Measurements from ENCODE around the gene ATP10B.

ATP10B gene

GRCh38 chr5:160657622-160658458, 194.2 kb downstream of the ATP10B start:
- Histone ChIP-seq H3K4me1 (ENCODE audit: control insufficient read depth in 2 of 2, insufficient read depth in 1 of 2, low read depth in 1 of 2, low read length in 2 of 2) (no peaks in the 10 kb centered on the region), H3K27ac (replicated peaks; ENCODE audit: low read length) (no peak overlapping the region)
- WGBS, 2 donors (ENCODE audit: extremely low coverage in 2 of 2, insufficient read length in 2 of 2, insufficient replicate concordance in 1 of 2) = no CpG with 5 or more reads among the region's 5 CpGs

GRCh38 chr5:160657068-160657507, 194.9 kb downstream of the ATP10B start:
- H2AK5ac ChIP-seq (ENCODE audit: low read depth, low read length) = no peak overlapping the region
- H3K23ac ChIP-seq (ENCODE audit: low read depth, low read length, poor library complexity) = no peak overlapping the region
- no peak overlapping the region for H2BK15ac ChIP-seq (ENCODE audit: low read length)

More at GRCh38 chr5:160657622-160658458, 194.2 kb downstream of the ATP10B start:
- Histone ChIP-seq H4K91ac (ENCODE audit: low read depth, low read length, poor library complexity) (no peak overlapping the region), H2BK12ac (ENCODE audit: low read length) (no peak overlapping the region), H3K4me3 (ENCODE audit: low read length in 2 of 2) (no peak overlapping the region), H3K23ac (ENCODE audit: low read depth, low read length, poor library complexity) (no peak overlapping the region), H4K8ac (ENCODE audit: low read depth, low read length) (no peak overlapping the region), H2BK120ac (ENCODE audit: low read depth, low read length) (no peak overlapping the region), H2BK15ac (ENCODE audit: low read length) (no peak overlapping the region), H3K36me3 (replicated peaks in 1 of 2; ENCODE audit: control insufficient read depth in 2 of 2, insufficient read depth in 2 of 2, low read length in 2 of 2) (no peaks in the 10 kb centered on the region), H3K4me2 (ENCODE audit: insufficient read depth, low read length, poor library complexity, severe bottlenecking) (no peak overlapping the region), H3K18ac (ENCODE audit: low read length) (no peak overlapping the region), H3K79me1 (ENCODE audit: low read depth, low read length) (no peaks in the 10 kb centered on the region), H3K9ac (ENCODE audit: low read depth, low read length, poor library complexity) (no peak overlapping the region), H3K27me3 (ENCODE audit: control insufficient read depth in 3 of 3, insufficient read depth in 3 of 3, low read depth in 1 of 3, low read length in 3 of 3) (no peaks in the 10 kb centered on the region), H3K9me3 (replicated peaks in 1 of 2; ENCODE audit: control insufficient read depth in 2 of 2, insufficient read depth in 1 of 2, low read depth in 1 of 2, low read length in 2 of 2) (no peaks in the 10 kb centered on the region), H2AFZ (ENCODE audit: low read length) (no peak overlapping the region), H3K14ac (ENCODE audit: low read length) (no peak overlapping the region), H2BK5ac (ENCODE audit: low read length) (no peak overlapping the region), H3K4ac (ENCODE audit: low read length) (no peak overlapping the region), H2AK5ac (ENCODE audit: low read depth, low read length) (no peak overlapping the region)
- no peak for DNase-seq (ENCODE audit: low spot score)

GRCh38 chr5:160655717-160656116, 196.3 kb downstream of the ATP10B start:
- Histone ChIP-seq H2BK15ac (ENCODE audit: low read length) (no peak overlapping the region), H2BK5ac (ENCODE audit: low read length) (no peak overlapping the region), H3K9ac (ENCODE audit: low read depth, low read length, poor library complexity) (no peak overlapping the region), H3K18ac (ENCODE audit: low read length) (no peak overlapping the region), H4K91ac (ENCODE audit: low read depth, low read length, poor library complexity) (no peak overlapping the region), H3K4ac (ENCODE audit: low read length) (no peak overlapping the region), H2AK5ac (ENCODE audit: low read depth, low read length) (no peak overlapping the region), H3K79me1 (ENCODE audit: low read depth, low read length) (no peaks in the 10 kb centered on the region), H3K4me3 (ENCODE audit: low read length in 2 of 2) (no peak overlapping the region), H3K27ac (replicated peaks; ENCODE audit: low read length) (no peak overlapping the region), H3K4me2 (ENCODE audit: insufficient read depth, low read length, poor library complexity, severe bottlenecking) (no peak overlapping the region), H3K23ac (ENCODE audit: low read depth, low read length, poor library complexity) (no peak overlapping the region), H3K27me3 (ENCODE audit: control insufficient read depth in 3 of 3, insufficient read depth in 3 of 3, low read depth in 1 of 3, low read length in 3 of 3) (no peaks in the 10 kb centered on the region), H4K8ac (ENCODE audit: low read depth, low read length) (no peak overlapping the region), H3K14ac (ENCODE audit: low read length) (no peak overlapping the region), H3K9me3 (replicated peaks in 1 of 2; ENCODE audit: control insufficient read depth in 2 of 2, insufficient read depth in 1 of 2, low read depth in 1 of 2, low read length in 2 of 2) (no peaks in the 10 kb centered on the region), H2BK12ac (ENCODE audit: low read length) (no peak overlapping the region), H2AFZ (ENCODE audit: low read length) (no peak overlapping the region), H2BK120ac (ENCODE audit: low read depth, low read length) (no peak overlapping the region), H3K4me1 (ENCODE audit: control insufficient read depth in 2 of 2, insufficient read depth in 1 of 2, low read depth in 1 of 2, low read length in 2 of 2) (no peaks in the 10 kb centered on the region), H3K36me3 (replicated peaks in 1 of 2; ENCODE audit: control insufficient read depth in 2 of 2, insufficient read depth in 2 of 2, low read length in 2 of 2) (no peaks in the 10 kb centered on the region)
- WGBS, 2 donors (ENCODE audit: extremely low coverage in 2 of 2, insufficient read length in 2 of 2, insufficient replicate concordance in 1 of 2) = no CpG with 5 or more reads among the region's 8 CpGs
- DNase-seq (ENCODE audit: low spot score) = no peak

More at GRCh38 chr5:160657068-160657507, 194.9 kb downstream of the ATP10B start:
- Histone ChIP-seq H3K27me3 (ENCODE audit: control insufficient read depth in 3 of 3, insufficient read depth in 3 of 3, low read depth in 1 of 3, low read length in 3 of 3) (no peaks in the 10 kb centered on the region), H3K36me3 (replicated peaks in 1 of 2; ENCODE audit: control insufficient read depth in 2 of 2, insufficient read depth in 2 of 2, low read length in 2 of 2) (no peaks in the 10 kb centered on the region), H3K4me3 (ENCODE audit: low read length in 2 of 2) (no peak overlapping the region), H3K14ac (ENCODE audit: low read length) (no peak overlapping the region), H4K8ac (ENCODE audit: low read depth, low read length) (no peak overlapping the region), H3K9me3 (replicated peaks in 1 of 2; ENCODE audit: control insufficient read depth in 2 of 2, insufficient read depth in 1 of 2, low read depth in 1 of 2, low read length in 2 of 2) (no peaks in the 10 kb centered on the region), H3K27ac (replicated peaks; ENCODE audit: low read length) (no peak overlapping the region), H3K79me1 (ENCODE audit: low read depth, low read length) (no peaks in the 10 kb centered on the region), H2BK5ac (ENCODE audit: low read length) (no peak overlapping the region), H3K4me1 (ENCODE audit: control insufficient read depth in 2 of 2, insufficient read depth in 1 of 2, low read depth in 1 of 2, low read length in 2 of 2) (no peaks in the 10 kb centered on the region), H3K18ac (ENCODE audit: low read length) (no peak overlapping the region), H3K4me2 (ENCODE audit: insufficient read depth, low read length, poor library complexity, severe bottlenecking) (no peak overlapping the region), H3K4ac (ENCODE audit: low read length) (no peak overlapping the region), H2AFZ (ENCODE audit: low read length) (no peak overlapping the region), H4K91ac (ENCODE audit: low read depth, low read length, poor library complexity) (no peak overlapping the region), H2BK120ac (ENCODE audit: low read depth, low read length) (no peak overlapping the region), H2BK12ac (ENCODE audit: low read length) (no peak overlapping the region), H3K9ac (ENCODE audit: low read depth, low read length, poor library complexity) (no peak overlapping the region)
- DNase-seq (ENCODE audit: low spot score) = no peak
- no CpG with 5 or more reads among the region's 1 CpG for WGBS, 2 donors (ENCODE audit: extremely low coverage in 2 of 2, insufficient read length in 2 of 2, insufficient replicate concordance in 1 of 2)

GRCh38 chr5:160651692-160652645, 200.0 kb downstream of the ATP10B start:
- no peak overlapping the region for H3K18ac ChIP-seq (ENCODE audit: low read length)
- H2BK5ac ChIP-seq (ENCODE audit: low read length) = no peak overlapping the region
- no peak overlapping the region for H2AFZ ChIP-seq (ENCODE audit: low read length)
- H3K4ac ChIP-seq (ENCODE audit: low read length) = no peak overlapping the region
- no peak overlapping the region for H2BK12ac ChIP-seq (ENCODE audit: low read length)
- H3K27ac ChIP-seq (replicated peaks; ENCODE audit: low read length) = no peak overlapping the region
- no peak overlapping the region for H3K4me2 ChIP-seq (ENCODE audit: insufficient read depth, low read length, poor library complexity, severe bottlenecking)
- H3K79me1 ChIP-seq (ENCODE audit: low read depth, low read length) = no peaks in the 10 kb centered on the region
- no peak overlapping the region for H3K14ac ChIP-seq (ENCODE audit: low read length)
- no peak overlapping the region for H2BK120ac ChIP-seq (ENCODE audit: low read depth, low read length)
- DNase-seq (ENCODE audit: low spot score) = no peak
- H3K9ac ChIP-seq (ENCODE audit: low read depth, low read length, poor library complexity) = no peak overlapping the region
- no peaks in the 10 kb centered on the region for H3K36me3 ChIP-seq (replicated peaks in 1 of 2; ENCODE audit: control insufficient read depth in 2 of 2, insufficient read depth in 2 of 2, low read length in 2 of 2)
- no peaks in the 10 kb centered on the region for H3K9me3 ChIP-seq (replicated peaks in 1 of 2; ENCODE audit: control insufficient read depth in 2 of 2, insufficient read depth in 1 of 2, low read depth in 1 of 2, low read length in 2 of 2)
- no peak overlapping the region for H3K23ac ChIP-seq (ENCODE audit: low read depth, low read length, poor library complexity)
- H4K8ac ChIP-seq (ENCODE audit: low read depth, low read length) = no peak overlapping the region
- WGBS, 2 donors (ENCODE audit: extremely low coverage in 2 of 2, insufficient read length in 2 of 2, insufficient replicate concordance in 1 of 2) = no CpG with 5 or more reads among the region's 9 CpGs
- H2BK15ac ChIP-seq (ENCODE audit: low read length) = no peak overlapping the region
- H2AK5ac ChIP-seq (ENCODE audit: low read depth, low read length) = no peak overlapping the region
- H4K91ac ChIP-seq (ENCODE audit: low read depth, low read length, poor library complexity) = no peak overlapping the region
- H3K4me1 ChIP-seq (ENCODE audit: control insufficient read depth in 2 of 2, insufficient read depth in 1 of 2, low read depth in 1 of 2, low read length in 2 of 2) = no peaks in the 10 kb centered on the region
- no peaks in the 10 kb centered on the region for H3K27me3 ChIP-seq (ENCODE audit: control insufficient read depth in 3 of 3, insufficient read depth in 3 of 3, low read depth in 1 of 3, low read length in 3 of 3)
- H3K4me3 ChIP-seq (ENCODE audit: low read length in 2 of 2) = no peak overlapping the region
